ENCODE results near the gene GNL1.
A peak's percentile ranks its signal among the peaks of the same experiment; 100 is the strongest.
"Not testable (repeated sequence)": the region's sequence is repeated elsewhere in the genome, so short reads cannot be mapped to it uniquely, and the experiment has no call there.

- TF ChIP-seq POLR2A (IDR thresholded peaks at IDR 0.05), result not testable (repeated sequence)
- TF ChIP-seq CTCF (IDR thresholded peaks at IDR 0.05), result peak in 1 of 4 experiments; percentile 4
Observed at GRCh38 chr6:30521082-30521481, 35.2 kb downstream of the GNL1 start.

Data from uterus (tissue), 2 donors.